ENCODE measurements around the gene GARIN5A. TPM values are rescaled to one million over a fixed set of nuclear protein-coding genes. Genes with fewer than 3 reads are reported as not detected.
A peak's percentile ranks its signal among the peaks of the same experiment; 100 is the strongest.

GARIN5A gene
- total RNA-seq, 8 experiments from 2014 or later: 0.46 to 6.9 (median 1.9) TPM

- Histone ChIP-seq H3K4me3 (no peak overlapping the region), H3K4me1 (replicated peaks in 1 of 2) (peaks cover 50 to 59% of the 10 kb centered on the region in 2 donors), H3K27ac (peak overlapping the region; percentile 87 to 92)
- in situ Hi-C loops (cut with MboI; ENCODE audit: low pct_unique_long_range_greater_than_20kb in 2 of 9, low sequenced_read_pairs in 9 of 9, unreplicated experiment in 9 of 9): no loop called here
- WGBS, 10 experiments: 45 to 93% (median 54%) methylated on average over 2 to 4 of the region's 12 CpGs; no CpG with 5 or more reads in 6 of the 10 experiments
- no peak for ATAC-seq (replicated peaks in 6 of 8)
Observed at GRCh38 chr19:50512999-50513745, 36.5 kb upstream of the GARIN5A start.

GRCh38 chr19:50512112-50512998, 35.7 kb upstream of the GARIN5A start:
- 90 to 100% (median 100%) methylated on average over 2 to 14 of the region's 36 CpGs; no CpG with 5 or more reads in 6 of the 10 experiments for WGBS, 10 experiments
- H3K4me3 ChIP-seq: peak overlapping the region in 2 of 5 donors; percentile 33 to 38
- in situ Hi-C loops (cut with MboI; ENCODE audit: low pct_unique_long_range_greater_than_20kb in 2 of 9, low sequenced_read_pairs in 9 of 9, unreplicated experiment in 9 of 9): no loop called here
- H3K4me1 ChIP-seq (replicated peaks in 1 of 2): peaks cover 53 to 62% of the 10 kb centered on the region in 2 donors
- peak overlapping the region; percentile 86 to 92 for H3K27ac ChIP-seq
- no peak for ATAC-seq (replicated peaks in 6 of 8)

- Histone ChIP-seq H3K4me1 (replicated peaks in 1 of 2) (peaks cover 53 to 62% of the 10 kb centered on the region in 2 donors), H3K27ac (peak within 1 kb of the TSS; percentile 92 to 93), H3K4me3 (peak within 1 kb of the TSS; percentile 27 to 42 (median 35))
- WGBS, 10 experiments: 21% methylated on average over 15 of the region's 69 CpGs; no CpG with 5 or more reads in 9 of the 10 experiments
- in situ Hi-C loops (cut with MboI; ENCODE audit: low pct_unique_long_range_greater_than_20kb in 2 of 9, low sequenced_read_pairs in 9 of 9, unreplicated experiment in 9 of 9): no loop called here
- peak; percentile 74 to 95 (median 79) for ATAC-seq (replicated peaks in 6 of 8)
Observed at GRCh38 chr19:50511069-50511822, 34.6 kb upstream of the GARIN5A start, which contains the start of gene JOSD2. Gene JOSD2, minus strand, starts transcription at chr19:50511191. Its CDS starts 760 bp downstream, at chr19:50510431.

GRCh38 chr19:50510700-50511068, 34.0 kb upstream of the GARIN5A start:
- H3K4me1 ChIP-seq (replicated peaks in 1 of 2): peaks cover 53 to 62% of the 10 kb centered on the region in 2 donors
- peak in 5 of 8 experiments; percentile 63 to 77 (median 74) for ATAC-seq (replicated peaks in 6 of 8)
- 0 to 30% (median 0%) methylated on average over 1 to 5 of the region's 10 CpGs; no CpG with 5 or more reads in 4 of the 10 experiments for WGBS, 10 experiments

GRCh38 chr19:50510121-50510670, 33.5 kb upstream of the GARIN5A start:
- Histone ChIP-seq H3K27ac (peak overlapping the region; percentile 92 to 93), H3K4me1 (replicated peaks in 1 of 2) (peaks cover 53 to 59% of the 10 kb centered on the region in 2 donors), H3K4me3 (peak overlapping the region; percentile 18 to 42 (median 35))
- 22% methylated on average over 4 of the region's 26 CpGs; no CpG with 5 or more reads in 9 of the 10 experiments for WGBS, 10 experiments
- peak in 5 of 8 experiments; percentile 1 to 20 (median 12) for ATAC-seq (replicated peaks in 6 of 8)
- in situ Hi-C loops (cut with MboI; ENCODE audit: low pct_unique_long_range_greater_than_20kb in 2 of 9, low sequenced_read_pairs in 9 of 9, unreplicated experiment in 9 of 9): no loop called here

More at GRCh38 chr19:50510700-50511068, 34.0 kb upstream of the GARIN5A start:
- Histone ChIP-seq H3K27ac (peak overlapping the region; percentile 92 to 93), H3K4me3 (peak overlapping the region; percentile 18 to 42 (median 35))
- in situ Hi-C loops (cut with MboI; ENCODE audit: low pct_unique_long_range_greater_than_20kb in 2 of 9, low sequenced_read_pairs in 9 of 9, unreplicated experiment in 9 of 9): no loop called here

GRCh38 chr19:50509366-50509765, 32.7 kb upstream of the GARIN5A start:
- Histone ChIP-seq H3K27ac (peak overlapping the region; percentile 92 to 93), H3K4me3 (no peak overlapping the region), H3K4me1 (replicated peaks in 1 of 2) (peaks cover 46 to 51% of the 10 kb centered on the region in 2 donors)
- 63 to 94% (median 84%) methylated on average over 2 to 3 of the region's 11 CpGs; no CpG with 5 or more reads in 6 of the 10 experiments for WGBS, 10 experiments
- in situ Hi-C loops (cut with MboI; ENCODE audit: low pct_unique_long_range_greater_than_20kb in 2 of 9, low sequenced_read_pairs in 9 of 9, unreplicated experiment in 9 of 9): no loop called here
- no peak for ATAC-seq (replicated peaks in 6 of 8)

- Histone ChIP-seq H3K4me1 (replicated peaks in 1 of 2) (peaks cover 40 to 45% of the 10 kb centered on the region in 2 donors), H3K4me3 (no peak overlapping the region), H3K27ac (peak overlapping the region; percentile 92 to 93)
- in situ Hi-C loops (cut with MboI; ENCODE audit: low pct_unique_long_range_greater_than_20kb in 2 of 9, low sequenced_read_pairs in 9 of 9, unreplicated experiment in 9 of 9): no loop called here
- no peak for ATAC-seq (replicated peaks in 6 of 8)
- WGBS, 10 experiments: 50 to 100% (median 55%) methylated on average over 1 to 2 of the region's 3 CpGs; no CpG with 5 or more reads in 7 of the 10 experiments
Observed at GRCh38 chr19:50508843-50509190, 32.2 kb upstream of the GARIN5A start.

- Histone ChIP-seq H3K27ac (no peak overlapping the region), H3K4me3 (no peak overlapping the region), H3K4me1 (replicated peaks in 1 of 2) (peaks cover 30 to 31% of the 10 kb centered on the region in 2 donors)
- no CpG with 5 or more reads among the region's 8 CpGs for WGBS, 10 experiments
- in situ Hi-C loops (cut with MboI; ENCODE audit: low pct_unique_long_range_greater_than_20kb in 2 of 9, low sequenced_read_pairs in 9 of 9, unreplicated experiment in 9 of 9): no loop called here
- ATAC-seq (replicated peaks in 6 of 8): no peak
Observed at GRCh38 chr19:50507376-50507775, 30.7 kb upstream of the GARIN5A start.

GRCh38 chr19:50506700-50507099, 30.1 kb upstream of the GARIN5A start:
- no peak overlapping the region for H3K27ac ChIP-seq
- H3K4me1 ChIP-seq (replicated peaks in 1 of 2): peaks cover 24 to 25% of the 10 kb centered on the region in 2 donors
- no peak overlapping the region for H3K4me3 ChIP-seq
- ATAC-seq (replicated peaks in 6 of 8): no peak
- WGBS, 10 experiments: no CpG with 5 or more reads among the region's 10 CpGs
- in situ Hi-C loops (cut with MboI; ENCODE audit: low pct_unique_long_range_greater_than_20kb in 2 of 9, low sequenced_read_pairs in 9 of 9, unreplicated experiment in 9 of 9): no loop called here

GRCh38 chr19:50505856-50506611, 29.4 kb upstream of the GARIN5A start:
- WGBS, 10 experiments: 83 to 100% (median 89%) methylated on average over 1 to 8 of the region's 30 CpGs; no CpG with 5 or more reads in 6 of the 10 experiments
- peaks cover 24 to 30% of the 10 kb centered on the region in 2 donors for H3K4me1 ChIP-seq (replicated peaks in 1 of 2)
- no peak overlapping the region for H3K27ac ChIP-seq
- in situ Hi-C loops (cut with MboI; ENCODE audit: low pct_unique_long_range_greater_than_20kb in 2 of 9, low sequenced_read_pairs in 9 of 9, unreplicated experiment in 9 of 9): no loop called here
- ATAC-seq (replicated peaks in 6 of 8): no peak
- no peak overlapping the region for H3K4me3 ChIP-seq

- H3K27ac ChIP-seq: no peak overlapping the region
- in situ Hi-C loops (cut with MboI; ENCODE audit: low pct_unique_long_range_greater_than_20kb in 2 of 9, low sequenced_read_pairs in 9 of 9, unreplicated experiment in 9 of 9): no loop called here
- H3K4me1 ChIP-seq (replicated peaks in 1 of 2): peaks cover 13 to 20% of the 10 kb centered on the region in 2 donors
- 0 to 89% (median 34%) methylated on average over 1 to 11 of the region's 25 CpGs; no CpG with 5 or more reads in 6 of the 10 experiments for WGBS, 10 experiments
- H3K4me3 ChIP-seq: no peak overlapping the region
- no peak for ATAC-seq (replicated peaks in 6 of 8)
Observed at GRCh38 chr19:50501568-50502475, 25.2 kb upstream of the GARIN5A start.
